HCT116 (cell line): ENCODE measurements around the gene LAIR1. TPM values are rescaled to one million over a fixed set of nuclear protein-coding genes. Genes with fewer than 3 reads are reported as not detected.

Experiments used
- ATAC-seq: fragments of 200-7000 bp; cut with Tn5 transposase; 2 replicates; pipeline ENCODE4 v1.9.1; 2020; ENCODE audit warnings: mild to moderate bottlenecking, moderate library complexity
- BruUV-seq: library from RNA; stranded (reverse); fragments of 400-500 nt; replicated peaks from 2 replicates; lab custom pipeline; 2021; lab: Mats Ljungman, UMichigan
- CTCF ChIA-PET: fragments of 300-600 bp; sonication (Branson Sonifier 250); formaldehyde crosslinking; loops from one replicate; lab custom pipeline; 2021; ENCODE audit warnings: antibody characterized with exemption; lab: Charles Lee
- POLR2A ChIA-PET: fragments of 300-600, 350-600 bp; sonication (Branson Sonifier 250); formaldehyde crosslinking; loops from one replicate; lab custom pipeline; 2021; ENCODE audit warnings: antibody characterized with exemption; lab: Charles Lee
- RAD21 ChIA-PET, 2 experiments: fragments of 300-600 bp; sonication (Branson Sonifier 250); formaldehyde crosslinking; loops; one replicate each; lab custom pipeline; 2023; ENCODE audit warnings: low total read pairs in 2 of 2; ENCODE audit not compliant: uncharacterized antibody in 2 of 2, unreplicated experiment in 2 of 2, low non-redundant PET in 1 of 2; lab: Charles Lee
- DNase-seq: peaks from one replicate; pipeline ENCODE4 v3.0.0-alpha.2; 2010; ENCODE audit warnings: low read depth, low spot score
- H2AFZ ChIP-seq: fragments of 200-600 bp; shearing (Covaris generic), sonication (generic); 2 replicates; pipeline ENCODE4 v1.6.1; 2017; ENCODE audit warnings: low read depth, mixed run types, mixed read lengths, antibody characterized with exemption, low read length; ENCODE audit not compliant: poor library complexity, severe bottlenecking
- H3K27ac ChIP-seq: 2 replicates; pipeline ENCODE4 v1.5.1; 2012; ENCODE audit warnings: low read depth, low read length
- H3K27me3 ChIP-seq: fragments of 200-600 bp; sonication (generic); 2 replicates; pipeline ENCODE4 v1.6.1; 2016; ENCODE audit warnings: mixed run types, low read length, mixed read lengths; ENCODE audit not compliant: insufficient read depth
- H3K36me3 ChIP-seq, 2 experiments: fragments of 200-500 bp in 1 of 2; fragments of 200-600 bp in 1 of 2; sonication (Bioruptor generic) in 1 of 2; sonication (generic) in 1 of 2; 2 replicates each; pipeline versions ENCODE4 v1.5.1 to v1.6.1; 2014 to 2016; ENCODE audit warnings: low read length in 2 of 2, inconsistent platforms in 1 of 2, mixed read lengths in 1 of 2, mixed run types in 1 of 2; ENCODE audit not compliant: insufficient read depth in 2 of 2, control insufficient read depth in 1 of 2
- H3K4me1 ChIP-seq, 2 experiments: fragments of 200-600 bp in 1 of 2; sonication (generic) in 1 of 2; 2 replicates each; pipeline versions ENCODE4 v1.5.1 to v1.6.1; 2012 to 2017; ENCODE audit warnings: low read length in 2 of 2, inconsistent platforms in 1 of 2, mild to moderate bottlenecking in 1 of 2, mixed read lengths in 1 of 2, mixed run types in 1 of 2, moderate library complexity in 1 of 2; ENCODE audit not compliant: insufficient read depth in 2 of 2, control insufficient read depth in 1 of 2
- H3K4me2 ChIP-seq: fragments of 200-600 bp; sonication (generic); 2 replicates; pipeline ENCODE4 v1.6.1; 2017; ENCODE audit warnings: mixed run types, low read length, mixed read lengths
- H3K4me3 ChIP-seq, 2 experiments: fragments of 200-600 bp in 1 of 2; sonication (generic) in 1 of 2; replicated peaks in 1 of 2; 2 replicates each; pipeline ENCODE4 v1.5.1; 2011 to 2016; ENCODE audit warnings: low read length in 2 of 2, control low read depth in 1 of 2, low read depth in 1 of 2, mild to moderate bottlenecking in 1 of 2, mixed read lengths in 1 of 2, mixed run types in 1 of 2
- H3K79me2 ChIP-seq: fragments of 200-600 bp; sonication (generic); 2 replicates; pipeline ENCODE4 v1.6.1; 2017; ENCODE audit warnings: mild to moderate bottlenecking, mixed run types, low read length, moderate library complexity, mixed read lengths; ENCODE audit not compliant: insufficient read depth
- H3K9ac ChIP-seq: fragments of 200-600 bp; sonication (generic); 2 replicates; pipeline ENCODE4 v1.6.1; 2016; ENCODE audit warnings: low read length, mixed read lengths
- H3K9me2 ChIP-seq: fragments of 200-600 bp; sonication (generic), shearing (Covaris generic); 2 replicates; pipeline ENCODE4 v1.6.1; 2017; ENCODE audit warnings: mixed run types, mild to moderate bottlenecking, moderate library complexity; ENCODE audit not compliant: insufficient read depth
- H3K9me3 ChIP-seq, 2 experiments: fragments of 200-500 bp in 1 of 2; fragments of 200-600 bp in 1 of 2; sonication (Bioruptor generic) in 1 of 2; sonication (generic) in 1 of 2; 2 replicates each; pipeline ENCODE4 v1.6.1; 2014 to 2017; ENCODE audit warnings: low read length in 2 of 2, mixed read lengths in 2 of 2, inconsistent platforms in 1 of 2, low read depth in 1 of 2, mild to moderate bottlenecking in 1 of 2, mixed run types in 1 of 2, moderate library complexity in 1 of 2; ENCODE audit not compliant: control insufficient read depth in 1 of 2, insufficient read depth in 1 of 2
- H4K20me1 ChIP-seq: fragments of 200-600 bp; sonication (generic), shearing (Covaris generic); 2 replicates; pipeline ENCODE4 v1.6.1; 2017; ENCODE audit warnings: mixed run types, mild to moderate bottlenecking, moderate library complexity; ENCODE audit not compliant: insufficient read depth
- CEBPB ChIP-seq: IDR thresholded peaks from 2 replicates; pipeline ENCODE4 v1.6.1; 2012; ENCODE audit warnings: low read depth
- CTCF ChIP-seq, 3 experiments: fragments of 200-600 bp in 1 of 3; sonication (generic) in 1 of 3; IDR thresholded peaks in 2 of 3; conservative IDR thresholded peaks in 1 of 3; 2 replicates each; pipeline ENCODE4 v1.5.1; 2012 to 2017; ENCODE audit warnings: low read depth in 2 of 3, low read length in 2 of 3, antibody characterized with exemption in 1 of 3, borderline replicate concordance in 1 of 3, control low read depth in 1 of 3, mild to moderate bottlenecking in 1 of 3, mixed read lengths in 1 of 3, mixed run types in 1 of 3, moderate library complexity in 1 of 3; ENCODE audit not compliant: insufficient read depth in 1 of 3
- EGR1 ChIP-seq: IDR thresholded peaks from 2 replicates; pipeline ENCODE4 v1.6.1; 2012; ENCODE audit warnings: low read depth
- ELF1 ChIP-seq: IDR thresholded peaks from 2 replicates; pipeline ENCODE4 v1.6.1; 2012; ENCODE audit warnings: low read depth, borderline replicate concordance
- FOSL1 ChIP-seq: IDR thresholded peaks from 2 replicates; pipeline ENCODE4 v1.6.1; 2012; ENCODE audit warnings: low read depth
- MAX ChIP-seq: IDR thresholded peaks from 2 replicates; pipeline ENCODE4 v1.6.1; 2012
- POLR2AphosphoS5 ChIP-seq: IDR thresholded peaks from 2 replicates; pipeline ENCODE4 v1.6.1; 2011; ENCODE audit warnings: mild to moderate bottlenecking, low read depth, low read length, moderate library complexity
- RAD21 ChIP-seq: IDR thresholded peaks from 2 replicates; pipeline ENCODE4 v1.6.1; 2012; ENCODE audit warnings: low read depth, mild to moderate bottlenecking
- REST ChIP-seq: IDR thresholded peaks from 2 replicates; pipeline ENCODE4 v1.6.1; 2012; ENCODE audit warnings: low read depth
- SIN3A ChIP-seq: IDR thresholded peaks from 2 replicates; pipeline ENCODE4 v1.6.1; 2012; ENCODE audit warnings: low read depth
- SP1 ChIP-seq: IDR thresholded peaks from 2 replicates; pipeline ENCODE4 v1.6.1; 2012; ENCODE audit warnings: low read depth
- TCF7L2 ChIP-seq: IDR thresholded peaks from 2 replicates; pipeline ENCODE4 v1.7.0; 2011; ENCODE audit warnings: borderline replicate concordance, inconsistent platforms; ENCODE audit not compliant: insufficient read depth, insufficient read length; ENCODE audit errors: extremely low read depth
- YY1 ChIP-seq: IDR thresholded peaks from 2 replicates; pipeline ENCODE4 v1.6.1; 2011; ENCODE audit warnings: low read length, low read depth, moderate library complexity, mild to moderate bottlenecking; ENCODE audit not compliant: insufficient replicate concordance; ENCODE audit errors: extremely low read depth
- ZBTB33 ChIP-seq: IDR thresholded peaks from 2 replicates; pipeline ENCODE4 v1.6.1; 2011; ENCODE audit warnings: mild to moderate bottlenecking, low read length, moderate library complexity; ENCODE audit not compliant: insufficient replicate concordance; ENCODE audit errors: extremely low read depth
- ZNF274 ChIP-seq: fragments of 200-500 bp; sonication (Bioruptor generic); IDR thresholded peaks from 2 replicates; pipeline ENCODE4 v1.6.1; 2014; ENCODE audit warnings: mild to moderate bottlenecking, low read depth, low read length, inconsistent platforms
- intact Hi-C: fragments of 100-400 bp; cut with micrococcal nuclease; formaldehyde crosslinking; loops from 2 replicates; pipeline ENCODE4 v1.10.0; 2022
- total RNA-seq: library from RNA; stranded (reverse); gene quantifications from one replicate; pipeline ENCODE4 v1.2.1, GENCODE V29; 2021; ENCODE audit not compliant: unreplicated experiment

The LAIR1 gene
- total RNA-seq, 1 experiment from 2014 or later, result 0.89 TPM

GRCh38 chr19:54403054-54403453 lies 38.3 kb upstream of the LAIR1 start (continued):
- no peak for TF ChIP-seq ZBTB33

- Histone ChIP-seq H2AFZ (no peak overlapping the region), H3K4me3 (no peak overlapping the region), H3K36me3 (no peaks in the 10 kb centered on the region), H3K9me3 (no peaks in the 10 kb centered on the region), H4K20me1 (no peaks in the 10 kb centered on the region), H3K9me2 (no peaks in the 10 kb centered on the region), H3K4me2 (no peak overlapping the region), H3K27me3 (no peaks in the 10 kb centered on the region), H3K4me1 (no peaks in the 10 kb centered on the region), H3K79me2 (no peaks in the 10 kb centered on the region), H3K27ac (no peak overlapping the region), H3K9ac (no peak overlapping the region)
- ChIA-PET CTCF (no interaction called here), POLR2A (no interaction called here), RAD21 (no interaction called here)
- intact Hi-C loops, result no loop called here
- ATAC-seq (no peak), DNase-seq (no peak)
- no TSS peak for BruUV-seq
- TF ChIP-seq MAX (no peak), TCF7L2 (no peak), YY1 (no peak), CEBPB (no peak), FOSL1 (no peak), SP1 (no peak), POLR2AphosphoS5 (no peak), ELF1 (no peak), ZNF274 (no peak), CTCF (IDR thresholded peaks at IDR 0.05 in 2 of 3, conservative IDR thresholded peaks at IDR 0.05 in 1 of 3; ENCODE audit: borderline replicate concordance in 1 of 3, insufficient read depth in 1 of 3, low read depth in 2 of 3, low read length in 2 of 3) (no peak), EGR1 (no peak), REST (no peak), RAD21 (no peak), SIN3A (no peak), ZBTB33 (no peak)
Measured at GRCh38 chr19:54400913-54401312, 36.2 kb upstream of the LAIR1 start.
